Esophagus squamous epithelium (tissue), 4 donors: Measurements from ENCODE around the gene TBC1D1.

Source experiments
- CTCF ChIP-seq, 6 experiments: fragments of 450-650 bp in 4 of 6; fragments of 200-600 bp in 2 of 6; sonication (generic) in 2 of 6; IDR thresholded peaks; one replicate each; pipeline ENCODE4 v1.5.1; 2016 to 2019; ENCODE audit warnings: antibody characterized with exemption in 6 of 6, mild to moderate bottlenecking in 4 of 6, moderate library complexity in 4 of 6
- POLR2A ChIP-seq, 4 donors: fragments of 450-650 bp; IDR thresholded peaks; one replicate each; pipeline ENCODE4 v1.6.1; 2017; ENCODE audit warnings: antibody characterized with exemption in 4 of 4, mild to moderate bottlenecking in 4 of 4, moderate library complexity in 3 of 4

- TF ChIP-seq CTCF (IDR thresholded peaks at IDR 0.05) (no peak), POLR2A (IDR thresholded peaks at IDR 0.05) (no peak)
Observed at GRCh38 chr4:37971202-37971601, 80.3 kb downstream of the TBC1D1 start.
